Fibroblast of lung (primary cell): ENCODE results near the gene MYLK. TPM values are rescaled to one million over a fixed set of nuclear protein-coding genes. Genes with fewer than 3 reads are reported as not detected.

ENCODE experiments used
- DNase-seq, 2 donors: peaks; one replicate each; pipeline versions ENCODE4 v3.0.0 to v3.0.0-alpha.2; 2010; ENCODE audit warnings: low read depth in 2 of 2
- H2AFZ ChIP-seq: 2 replicates; pipeline ENCODE4 v1.5.1; 2012; ENCODE audit warnings: low read length, control low read depth, inconsistent platforms
- H3K27ac ChIP-seq: 2 replicates; pipeline ENCODE4 v1.5.1; 2011; ENCODE audit warnings: low read length, control low read depth; ENCODE audit not compliant: insufficient read depth
- H3K27me3 ChIP-seq: 2 replicates; pipeline ENCODE4 v1.5.1; 2011; ENCODE audit warnings: mild to moderate bottlenecking, low read length; ENCODE audit not compliant: control insufficient read depth, insufficient read depth
- H3K36me3 ChIP-seq: 2 replicates; pipeline ENCODE4 v1.5.1; 2011; ENCODE audit warnings: low read length; ENCODE audit not compliant: control insufficient read depth, insufficient read depth
- H3K4me1 ChIP-seq: 2 replicates; pipeline ENCODE4 v1.5.1; 2011; ENCODE audit warnings: low read length; ENCODE audit not compliant: control insufficient read depth, insufficient read depth; ENCODE audit errors: extremely low read depth
- H3K4me2 ChIP-seq: 2 replicates; pipeline ENCODE4 v1.5.1; 2011; ENCODE audit warnings: low read length, control low read depth; ENCODE audit not compliant: insufficient read depth; ENCODE audit errors: extremely low read depth
- H3K4me3 ChIP-seq, 4 experiments: fragments of 200-600 bp in 1 of 4; sonication (generic) in 1 of 4; replicated peaks in 1 of 4; 2 replicates each; pipeline ENCODE4 v1.5.1; 2011 to 2016; ENCODE audit warnings: low read length in 4 of 4, low read depth in 3 of 4, mild to moderate bottlenecking in 3 of 4, control low read depth in 2 of 4, inconsistent platforms in 1 of 4, mixed read lengths in 1 of 4; ENCODE audit not compliant: insufficient read depth in 1 of 4; ENCODE audit errors: control extremely low read depth in 1 of 4
- H3K79me2 ChIP-seq: 2 replicates; pipeline ENCODE4 v1.5.1; 2012; ENCODE audit warnings: mild to moderate bottlenecking, low read length, inconsistent platforms; ENCODE audit not compliant: control insufficient read depth, insufficient read depth
- H3K9ac ChIP-seq: 2 replicates; pipeline ENCODE4 v1.5.1; 2011; ENCODE audit warnings: mild to moderate bottlenecking, low read length, control low read depth; ENCODE audit not compliant: insufficient read depth
- H3K9me3 ChIP-seq: 2 replicates; pipeline ENCODE4 v1.5.1; 2012; ENCODE audit warnings: low read depth, low read length; ENCODE audit not compliant: control insufficient read depth, insufficient read depth
- H4K20me1 ChIP-seq: 2 replicates; pipeline ENCODE4 v1.5.1; 2011; ENCODE audit warnings: low read length; ENCODE audit not compliant: control insufficient read depth, insufficient read depth; ENCODE audit errors: extremely low read depth
- CTCF ChIP-seq, 2 donors: IDR thresholded peaks in 1 of 2; conservative IDR thresholded peaks in 1 of 2; 1 replicate in 1 of 2; 2 replicates in 1 of 2; pipeline ENCODE4 v1.5.1; 2011 to 2012; ENCODE audit warnings: low read length in 2 of 2, control low read depth in 1 of 2, inconsistent platforms in 1 of 2, low read depth in 1 of 2, mild to moderate bottlenecking in 1 of 2
- EZH2 ChIP-seq: IDR thresholded peaks from 2 replicates; pipeline ENCODE4 v1.5.1; 2012; ENCODE audit warnings: low read length, control low read depth, mild to moderate bottlenecking; ENCODE audit errors: missing control alignments
- polyA plus RNA-seq, 2 donors: library from polyadenylated mRNA; depleted of rRNA in 1 of 2; stranded (reverse) in 1 of 2; unstranded in 1 of 2; fragments of >200 nt; gene quantifications; 2 replicates each; pipeline ENCODE4 v1.2.1, GENCODE V29; 2011 to 2012; ENCODE audit warnings: missing spikeins in 1 of 2
- total RNA-seq: library from RNA; depleted of rRNA; stranded (reverse); fragments of >200 nt; gene quantifications from 2 replicates; pipeline ENCODE4 v1.2.1, GENCODE V29; 2014

MYLK gene
- total and polyA plus RNA-seq, 2 donors (not counting 1 experiment from before 2014, with no cell fraction given) = 918 to 941 TPM

- Histone ChIP-seq H4K20me1 (no peaks in the 10 kb centered on the region), H3K4me3 (no peak overlapping the region), H3K36me3 (peaks cover 37% of the 10 kb centered on the region), H3K27ac (no peak overlapping the region), H3K9me3 (no peaks in the 10 kb centered on the region), H3K4me2 (no peak overlapping the region), H3K9ac (no peak overlapping the region), H3K4me1 (peaks cover 28% of the 10 kb centered on the region), H3K27me3 (no peaks in the 10 kb centered on the region), H3K79me2 (no peaks in the 10 kb centered on the region), H2AFZ (no peak overlapping the region)
- no peak for TF ChIP-seq CTCF (conservative IDR thresholded peaks at IDR 0.05 in 1 of 2, IDR thresholded peaks at IDR 0.05 in 1 of 2; ENCODE audit: low read depth in 1 of 2, low read length in 2 of 2)
- no peak for TF ChIP-seq EZH2
- DNase-seq = no peak
Measured at GRCh38 chr3:123624302-123624701, 259.8 kb downstream of the MYLK start.

GRCh38 chr3:123623346-123623880 is 260.7 kb downstream of the MYLK start:
- peaks cover 29% of the 10 kb centered on the region for H3K36me3 ChIP-seq
- H3K27me3 ChIP-seq = no peaks in the 10 kb centered on the region
- H2AFZ ChIP-seq = no peak overlapping the region
- no peaks in the 10 kb centered on the region for H3K79me2 ChIP-seq
- no peak overlapping the region for H3K4me2 ChIP-seq
- H3K9me3 ChIP-seq = no peaks in the 10 kb centered on the region
- TF ChIP-seq EZH2 = no peak
- no peak for TF ChIP-seq CTCF (conservative IDR thresholded peaks at IDR 0.05 in 1 of 2, IDR thresholded peaks at IDR 0.05 in 1 of 2; ENCODE audit: low read depth in 1 of 2, low read length in 2 of 2)
- no peak overlapping the region for H3K4me3 ChIP-seq
- DNase-seq = peak in 1 of 2 donors; percentile 47
- peaks cover 35% of the 10 kb centered on the region for H3K4me1 ChIP-seq
- H4K20me1 ChIP-seq = no peaks in the 10 kb centered on the region
- H3K9ac ChIP-seq = no peak overlapping the region
- no peak overlapping the region for H3K27ac ChIP-seq

GRCh38 chr3:123622766-123623165 is 261.4 kb downstream of the MYLK start:
- Histone ChIP-seq H3K27me3 (no peaks in the 10 kb centered on the region), H3K4me1 (peaks cover 36% of the 10 kb centered on the region), H4K20me1 (no peaks in the 10 kb centered on the region), H3K4me3 (no peak overlapping the region), H3K36me3 (peaks cover 27% of the 10 kb centered on the region), H3K9ac (no peak overlapping the region), H3K27ac (no peak overlapping the region), H3K4me2 (no peak overlapping the region), H3K79me2 (no peaks in the 10 kb centered on the region), H3K9me3 (no peaks in the 10 kb centered on the region), H2AFZ (no peak overlapping the region)
- no peak for DNase-seq
- TF ChIP-seq CTCF (conservative IDR thresholded peaks at IDR 0.05 in 1 of 2, IDR thresholded peaks at IDR 0.05 in 1 of 2; ENCODE audit: low read depth in 1 of 2, low read length in 2 of 2) = no peak
- no peak for TF ChIP-seq EZH2
